ENCODE measurements around the gene KLF15. TPM values are rescaled to one million over a fixed set of nuclear protein-coding genes. Genes with fewer than 3 reads are reported as not detected.

Gene KLF15
- total RNA-seq, 1 donor from 2014 or later: not detected

GRCh38 chr3:126389112-126389793, 32.0 kb upstream of the KLF15 start:
- TF ChIP-seq, protein P1, sequence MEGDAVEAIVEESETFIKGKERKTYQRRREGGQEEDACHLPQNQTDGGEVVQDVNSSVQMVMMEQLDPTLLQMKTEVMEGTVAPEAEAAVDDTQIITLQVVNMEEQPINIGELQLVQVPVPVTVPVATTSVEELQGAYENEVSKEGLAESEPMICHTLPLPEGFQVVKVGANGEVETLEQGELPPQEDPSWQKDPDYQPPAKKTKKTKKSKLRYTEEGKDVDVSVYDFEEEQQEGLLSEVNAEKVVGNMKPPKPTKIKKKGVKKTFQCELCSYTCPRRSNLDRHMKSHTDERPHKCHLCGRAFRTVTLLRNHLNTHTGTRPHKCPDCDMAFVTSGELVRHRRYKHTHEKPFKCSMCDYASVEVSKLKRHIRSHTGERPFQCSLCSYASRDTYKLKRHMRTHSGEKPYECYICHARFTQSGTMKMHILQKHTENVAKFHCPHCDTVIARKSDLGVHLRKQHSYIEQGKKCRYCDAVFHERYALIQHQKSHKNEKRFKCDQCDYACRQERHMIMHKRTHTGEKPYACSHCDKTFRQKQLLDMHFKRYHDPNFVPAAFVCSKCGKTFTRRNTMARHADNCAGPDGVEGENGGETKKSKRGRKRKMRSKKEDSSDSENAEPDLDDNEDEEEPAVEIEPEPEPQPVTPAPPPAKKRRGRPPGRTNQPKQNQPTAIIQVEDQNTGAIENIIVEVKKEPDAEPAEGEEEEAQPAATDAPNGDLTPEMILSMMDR (conservative IDR thresholded peaks at IDR 0.05; ENCODE audit: low read depth, low read length): peak; percentile 90
- H3K4me3 ChIP-seq (ENCODE audit: low read depth, low read length): peak overlapping the region; percentile 53
- DNase-seq (ENCODE audit: low read depth): peak; percentile 31

- no peak overlapping the region for H3K4me3 ChIP-seq (ENCODE audit: low read depth, low read length)
- TF ChIP-seq, protein P1 (conservative IDR thresholded peaks at IDR 0.05; ENCODE audit: low read depth, low read length): no peak
- DNase-seq (ENCODE audit: low read depth): no peak
These were observed 24.8 kb upstream of the KLF15 start for GRCh38 chr3:126381966-126382365.

- TF ChIP-seq, protein P1 (conservative IDR thresholded peaks at IDR 0.05; ENCODE audit: low read depth, low read length): no peak
- DNase-seq (ENCODE audit: low read depth): no peak
- H3K4me3 ChIP-seq (ENCODE audit: low read depth, low read length): no peak overlapping the region
These were observed 23.0 kb upstream of the KLF15 start for GRCh38 chr3:126380011-126380768.

DNA sequence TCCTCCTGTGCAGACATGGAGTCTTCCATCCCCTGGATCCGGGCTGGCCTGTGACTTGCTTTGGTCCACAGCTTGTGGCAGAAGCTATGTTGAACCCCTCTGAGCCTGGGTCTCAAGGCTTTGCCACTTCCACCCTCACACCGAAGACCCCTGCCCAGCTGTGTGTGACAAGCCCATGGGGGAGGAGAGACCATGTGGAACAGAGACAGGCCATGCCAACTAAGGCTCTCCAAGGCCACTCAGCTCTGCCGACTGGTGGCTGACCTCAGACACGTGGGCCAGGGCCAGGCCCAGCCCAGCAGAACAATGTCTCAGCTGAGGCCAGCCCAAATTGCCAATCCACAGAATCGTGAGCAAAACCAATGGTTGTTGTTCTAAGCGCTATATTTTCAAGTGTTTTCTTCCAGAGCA, 21.1 kb upstream of the KLF15 start:
- TF ChIP-seq, protein P1 (conservative IDR thresholded peaks at IDR 0.05; ENCODE audit: low read depth, low read length): no peak
- no peak for DNase-seq (ENCODE audit: low read depth)

DNA sequence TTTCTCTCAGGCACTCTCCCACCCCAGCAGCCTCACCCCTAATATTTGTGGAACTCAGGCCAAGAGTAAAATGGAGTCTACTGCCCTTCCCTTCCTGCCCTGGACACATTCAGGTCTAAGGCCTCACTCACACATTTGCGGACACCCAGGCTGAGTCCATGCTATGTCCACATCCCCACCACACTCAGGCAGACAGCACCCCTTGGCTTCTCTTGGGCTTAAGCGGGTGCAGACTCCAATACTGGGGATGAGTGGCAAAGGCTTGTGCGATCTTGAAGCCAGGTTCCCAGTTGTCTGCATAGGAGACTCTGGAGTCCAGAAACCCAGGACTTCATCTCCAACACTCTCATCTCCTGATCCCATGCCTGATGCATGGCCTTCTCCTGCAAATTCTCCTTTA, 20.0 kb upstream of the KLF15 start:
- DNase-seq (ENCODE audit: low read depth): no peak
- H3K4me3 ChIP-seq (ENCODE audit: low read depth, low read length): no peak overlapping the region
- TF ChIP-seq, protein P1 (conservative IDR thresholded peaks at IDR 0.05; ENCODE audit: low read depth, low read length): no peak

More for the DNA sequence above, 21.1 kb upstream of the KLF15 start:
- H3K4me3 ChIP-seq (ENCODE audit: low read depth, low read length): no peak overlapping the region

DNA sequence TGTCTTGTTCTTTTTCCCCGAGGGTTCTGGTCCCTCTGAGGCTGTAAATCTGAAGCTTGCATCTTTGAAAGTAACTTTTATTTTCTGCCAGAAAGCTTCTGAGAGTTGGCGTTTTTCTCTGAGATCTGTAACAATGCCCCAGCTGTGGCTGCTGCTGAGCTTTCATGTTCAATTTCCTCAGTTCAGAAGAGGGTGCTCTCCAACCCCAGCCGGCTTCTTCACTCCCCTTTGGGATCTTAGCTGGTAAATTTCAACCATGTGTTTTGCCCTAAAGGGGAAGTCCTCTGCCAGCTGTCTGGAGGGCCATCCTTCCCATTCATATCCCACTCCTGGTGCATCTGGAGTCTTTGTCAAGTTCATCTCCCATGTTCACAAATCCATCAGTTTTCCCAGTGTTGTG, 19.2 kb upstream of the KLF15 start:
- no peak for DNase-seq (ENCODE audit: low read depth)
- TF ChIP-seq, protein P1 (conservative IDR thresholded peaks at IDR 0.05; ENCODE audit: low read depth, low read length): no peak
- H3K4me3 ChIP-seq (ENCODE audit: low read depth, low read length): no peak overlapping the region

Measured in epithelial cell of proximal tubule (primary cell).